HCT116 (cell line): ENCODE measurements around the gene EGFL7. TPM values are rescaled to one million over a fixed set of nuclear protein-coding genes. Genes with fewer than 3 reads are reported as not detected.

Experiments used
- ATAC-seq: fragments of 200-7000 bp; cut with Tn5 transposase; 2 replicates; pipeline ENCODE4 v1.9.1; 2020; ENCODE audit warnings: mild to moderate bottlenecking, moderate library complexity
- BruUV-seq: library from RNA; stranded (reverse); fragments of 400-500 nt; replicated peaks from 2 replicates; lab custom pipeline; 2021; lab: Mats Ljungman, UMichigan
- CTCF ChIA-PET: fragments of 300-600 bp; sonication (Branson Sonifier 250); formaldehyde crosslinking; loops from one replicate; lab custom pipeline; 2021; ENCODE audit warnings: antibody characterized with exemption; lab: Charles Lee
- POLR2A ChIA-PET: fragments of 300-600, 350-600 bp; sonication (Branson Sonifier 250); formaldehyde crosslinking; loops from one replicate; lab custom pipeline; 2021; ENCODE audit warnings: antibody characterized with exemption; lab: Charles Lee
- RAD21 ChIA-PET, 2 experiments: fragments of 300-600 bp; sonication (Branson Sonifier 250); formaldehyde crosslinking; loops; one replicate each; lab custom pipeline; 2023; ENCODE audit warnings: low total read pairs in 2 of 2; ENCODE audit not compliant: uncharacterized antibody in 2 of 2, unreplicated experiment in 2 of 2, low non-redundant PET in 1 of 2; lab: Charles Lee
- DNase-seq: peaks from one replicate; pipeline ENCODE4 v3.0.0-alpha.2; 2010; ENCODE audit warnings: low read depth, low spot score
- H2AFZ ChIP-seq: fragments of 200-600 bp; shearing (Covaris generic), sonication (generic); 2 replicates; pipeline ENCODE4 v1.6.1; 2017; ENCODE audit warnings: low read depth, mixed run types, mixed read lengths, antibody characterized with exemption, low read length; ENCODE audit not compliant: poor library complexity, severe bottlenecking
- H3K27ac ChIP-seq: 2 replicates; pipeline ENCODE4 v1.5.1; 2012; ENCODE audit warnings: low read depth, low read length
- H3K27me3 ChIP-seq: fragments of 200-600 bp; sonication (generic); 2 replicates; pipeline ENCODE4 v1.6.1; 2016; ENCODE audit warnings: mixed run types, low read length, mixed read lengths; ENCODE audit not compliant: insufficient read depth
- H3K36me3 ChIP-seq, 2 experiments: fragments of 200-500 bp in 1 of 2; fragments of 200-600 bp in 1 of 2; sonication (Bioruptor generic) in 1 of 2; sonication (generic) in 1 of 2; 2 replicates each; pipeline versions ENCODE4 v1.5.1 to v1.6.1; 2014 to 2016; ENCODE audit warnings: low read length in 2 of 2, inconsistent platforms in 1 of 2, mixed read lengths in 1 of 2, mixed run types in 1 of 2; ENCODE audit not compliant: insufficient read depth in 2 of 2, control insufficient read depth in 1 of 2
- H3K4me1 ChIP-seq, 2 experiments: fragments of 200-600 bp in 1 of 2; sonication (generic) in 1 of 2; 2 replicates each; pipeline versions ENCODE4 v1.5.1 to v1.6.1; 2012 to 2017; ENCODE audit warnings: low read length in 2 of 2, inconsistent platforms in 1 of 2, mild to moderate bottlenecking in 1 of 2, mixed read lengths in 1 of 2, mixed run types in 1 of 2, moderate library complexity in 1 of 2; ENCODE audit not compliant: insufficient read depth in 2 of 2, control insufficient read depth in 1 of 2
- H3K4me2 ChIP-seq: fragments of 200-600 bp; sonication (generic); 2 replicates; pipeline ENCODE4 v1.6.1; 2017; ENCODE audit warnings: mixed run types, low read length, mixed read lengths
- H3K4me3 ChIP-seq, 2 experiments: fragments of 200-600 bp in 1 of 2; sonication (generic) in 1 of 2; replicated peaks in 1 of 2; 2 replicates each; pipeline ENCODE4 v1.5.1; 2011 to 2016; ENCODE audit warnings: low read length in 2 of 2, control low read depth in 1 of 2, low read depth in 1 of 2, mild to moderate bottlenecking in 1 of 2, mixed read lengths in 1 of 2, mixed run types in 1 of 2
- H3K79me2 ChIP-seq: fragments of 200-600 bp; sonication (generic); 2 replicates; pipeline ENCODE4 v1.6.1; 2017; ENCODE audit warnings: mild to moderate bottlenecking, mixed run types, low read length, moderate library complexity, mixed read lengths; ENCODE audit not compliant: insufficient read depth
- H3K9ac ChIP-seq: fragments of 200-600 bp; sonication (generic); 2 replicates; pipeline ENCODE4 v1.6.1; 2016; ENCODE audit warnings: low read length, mixed read lengths
- H3K9me2 ChIP-seq: fragments of 200-600 bp; sonication (generic), shearing (Covaris generic); 2 replicates; pipeline ENCODE4 v1.6.1; 2017; ENCODE audit warnings: mixed run types, mild to moderate bottlenecking, moderate library complexity; ENCODE audit not compliant: insufficient read depth
- H3K9me3 ChIP-seq, 2 experiments: fragments of 200-500 bp in 1 of 2; fragments of 200-600 bp in 1 of 2; sonication (Bioruptor generic) in 1 of 2; sonication (generic) in 1 of 2; 2 replicates each; pipeline ENCODE4 v1.6.1; 2014 to 2017; ENCODE audit warnings: low read length in 2 of 2, mixed read lengths in 2 of 2, inconsistent platforms in 1 of 2, low read depth in 1 of 2, mild to moderate bottlenecking in 1 of 2, mixed run types in 1 of 2, moderate library complexity in 1 of 2; ENCODE audit not compliant: control insufficient read depth in 1 of 2, insufficient read depth in 1 of 2
- H4K20me1 ChIP-seq: fragments of 200-600 bp; sonication (generic), shearing (Covaris generic); 2 replicates; pipeline ENCODE4 v1.6.1; 2017; ENCODE audit warnings: mixed run types, mild to moderate bottlenecking, moderate library complexity; ENCODE audit not compliant: insufficient read depth
- ATF3 ChIP-seq: IDR thresholded peaks from 2 replicates; pipeline ENCODE4 v1.6.1; 2012
- CEBPB ChIP-seq: IDR thresholded peaks from 2 replicates; pipeline ENCODE4 v1.6.1; 2012; ENCODE audit warnings: low read depth
- EGR1 ChIP-seq: IDR thresholded peaks from 2 replicates; pipeline ENCODE4 v1.6.1; 2012; ENCODE audit warnings: low read depth
- ELF1 ChIP-seq: IDR thresholded peaks from 2 replicates; pipeline ENCODE4 v1.6.1; 2012; ENCODE audit warnings: low read depth, borderline replicate concordance
- EZH2 ChIP-seq: fragments of 200-600 bp; sonication (generic); IDR thresholded peaks from 2 replicates; pipeline ENCODE4 v1.6.1; 2017; ENCODE audit warnings: antibody characterized with exemption, mixed run types
- EZH2phosphoT487 ChIP-seq: fragments of 200-600 bp; IDR thresholded peaks from 2 replicates; pipeline ENCODE4 v1.6.1; 2018; ENCODE audit warnings: antibody characterized with exemption, borderline replicate concordance
- FOSL1 ChIP-seq: IDR thresholded peaks from 2 replicates; pipeline ENCODE4 v1.6.1; 2012; ENCODE audit warnings: low read depth
- JUND ChIP-seq: IDR thresholded peaks from 2 replicates; pipeline ENCODE4 v1.6.1; 2012
- POLR2A ChIP-seq: IDR thresholded peaks from 2 replicates; pipeline ENCODE4 v1.7.0; 2011; ENCODE audit warnings: borderline replicate concordance; ENCODE audit not compliant: insufficient read depth, insufficient read length; ENCODE audit errors: extremely low read depth
- POLR2AphosphoS5 ChIP-seq: IDR thresholded peaks from 2 replicates; pipeline ENCODE4 v1.6.1; 2011; ENCODE audit warnings: mild to moderate bottlenecking, low read depth, low read length, moderate library complexity
- SIN3A ChIP-seq: IDR thresholded peaks from 2 replicates; pipeline ENCODE4 v1.6.1; 2012; ENCODE audit warnings: low read depth
- SP1 ChIP-seq: IDR thresholded peaks from 2 replicates; pipeline ENCODE4 v1.6.1; 2012; ENCODE audit warnings: low read depth
- SRF ChIP-seq: IDR thresholded peaks from 2 replicates; pipeline ENCODE4 v1.6.1; 2012; ENCODE audit warnings: low read depth
- TCF7L2 ChIP-seq: IDR thresholded peaks from 2 replicates; pipeline ENCODE4 v1.7.0; 2011; ENCODE audit warnings: borderline replicate concordance, inconsistent platforms; ENCODE audit not compliant: insufficient read depth, insufficient read length; ENCODE audit errors: extremely low read depth
- YY1 ChIP-seq: IDR thresholded peaks from 2 replicates; pipeline ENCODE4 v1.6.1; 2011; ENCODE audit warnings: low read length, low read depth, moderate library complexity, mild to moderate bottlenecking; ENCODE audit not compliant: insufficient replicate concordance; ENCODE audit errors: extremely low read depth
- ZFX ChIP-seq: fragments of 450-650 bp; IDR thresholded peaks from 2 replicates; pipeline ENCODE4 v1.6.1; 2017
- ZNF274 ChIP-seq: fragments of 200-500 bp; sonication (Bioruptor generic); IDR thresholded peaks from 2 replicates; pipeline ENCODE4 v1.6.1; 2014; ENCODE audit warnings: mild to moderate bottlenecking, low read depth, low read length, inconsistent platforms
- intact Hi-C: fragments of 100-400 bp; cut with micrococcal nuclease; formaldehyde crosslinking; loops from 2 replicates; pipeline ENCODE4 v1.10.0; 2022
- total RNA-seq: library from RNA; stranded (reverse); gene quantifications from one replicate; pipeline ENCODE4 v1.2.1, GENCODE V29; 2021; ENCODE audit not compliant: unreplicated experiment
- TF ChIP-seq, protein P1 (sequence below): IDR thresholded peaks from 2 replicates; pipeline ENCODE4 v1.6.1; 2012
- TF ChIP-seq, protein P2 (sequence below): IDR thresholded peaks from 2 replicates; pipeline ENCODE4 v1.6.1; 2012; ENCODE audit warnings: low read depth
- TF ChIP-seq, protein P3 (sequence below): IDR thresholded peaks from 2 replicates; pipeline ENCODE4 v1.6.1; 2011; ENCODE audit warnings: mild to moderate bottlenecking, low read length, moderate library complexity; ENCODE audit not compliant: insufficient replicate concordance; ENCODE audit errors: extremely low read depth

Gene EGFL7
- total RNA-seq, 1 experiment from 2014 or later = 82.0 TPM

DNA sequence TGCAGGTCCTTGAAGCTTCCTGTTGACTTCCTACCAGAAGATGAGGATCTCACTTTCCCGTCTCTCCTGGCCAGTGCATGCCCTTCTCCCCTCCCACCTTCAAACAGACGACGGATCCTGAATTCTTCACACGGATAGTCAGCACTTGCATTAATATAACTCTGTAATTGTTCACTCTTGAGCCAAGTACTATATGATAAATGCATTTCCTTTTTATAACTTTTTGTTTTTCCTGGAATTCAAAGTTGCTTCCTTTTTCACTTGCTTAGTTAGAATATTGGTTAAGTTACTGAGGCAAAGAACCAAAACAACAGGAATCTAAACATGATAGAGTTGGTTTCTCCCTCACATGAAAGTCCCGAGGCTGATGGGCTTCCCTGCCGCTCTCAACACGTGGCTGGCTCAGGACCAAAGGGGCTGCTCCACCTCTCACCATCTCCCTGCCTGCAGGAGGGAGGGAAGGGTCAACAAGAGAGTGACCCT, 20.2 kb upstream of the EGFL7 start:
- Histone ChIP-seq H3K4me2 (no peak overlapping the region), H3K36me3 (no peaks in the 10 kb centered on the region), H3K27ac (no peak overlapping the region), H4K20me1 (no peaks in the 10 kb centered on the region), H3K9me2 (no peaks in the 10 kb centered on the region), H3K79me2 (no peaks in the 10 kb centered on the region), H3K9me3 (no peaks in the 10 kb centered on the region), H3K27me3 (no peaks in the 10 kb centered on the region), H2AFZ (no peak overlapping the region), H3K4me1 (peaks cover 7 to 14% of the 10 kb centered on the region in 2 experiments), H3K4me3 (no peak overlapping the region), H3K9ac (no peak overlapping the region)
- DNase-seq = no peak
- POLR2A ChIA-PET = interaction anchor here (0.6 kb wide), 1 partner anchor 162 kb away, joined by 3 read pairs; no protein-coding TSS in a partner anchor
- intact Hi-C loops = no loop called here
- CTCF ChIA-PET = no interaction called here
- ATAC-seq = no peak
- RAD21 ChIA-PET = no interaction called here
- no TSS peak for BruUV-seq
- no peak for TF ChIP-seq EZH2
- TF ChIP-seq EGR1 = no peak
- no peak for TF ChIP-seq SIN3A
- no peak for TF ChIP-seq ZNF274
- TF ChIP-seq ZFX = no peak
- TF ChIP-seq POLR2A = no peak
- TF ChIP-seq, protein P1, sequence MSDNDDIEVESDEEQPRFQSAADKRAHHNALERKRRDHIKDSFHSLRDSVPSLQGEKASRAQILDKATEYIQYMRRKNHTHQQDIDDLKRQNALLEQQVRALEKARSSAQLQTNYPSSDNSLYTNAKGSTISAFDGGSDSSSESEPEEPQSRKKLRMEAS = no peak
- TF ChIP-seq JUND = no peak
- TF ChIP-seq ATF3 = no peak
- no peak for TF ChIP-seq TCF7L2
- TF ChIP-seq CEBPB = no peak
- TF ChIP-seq, protein P2, sequence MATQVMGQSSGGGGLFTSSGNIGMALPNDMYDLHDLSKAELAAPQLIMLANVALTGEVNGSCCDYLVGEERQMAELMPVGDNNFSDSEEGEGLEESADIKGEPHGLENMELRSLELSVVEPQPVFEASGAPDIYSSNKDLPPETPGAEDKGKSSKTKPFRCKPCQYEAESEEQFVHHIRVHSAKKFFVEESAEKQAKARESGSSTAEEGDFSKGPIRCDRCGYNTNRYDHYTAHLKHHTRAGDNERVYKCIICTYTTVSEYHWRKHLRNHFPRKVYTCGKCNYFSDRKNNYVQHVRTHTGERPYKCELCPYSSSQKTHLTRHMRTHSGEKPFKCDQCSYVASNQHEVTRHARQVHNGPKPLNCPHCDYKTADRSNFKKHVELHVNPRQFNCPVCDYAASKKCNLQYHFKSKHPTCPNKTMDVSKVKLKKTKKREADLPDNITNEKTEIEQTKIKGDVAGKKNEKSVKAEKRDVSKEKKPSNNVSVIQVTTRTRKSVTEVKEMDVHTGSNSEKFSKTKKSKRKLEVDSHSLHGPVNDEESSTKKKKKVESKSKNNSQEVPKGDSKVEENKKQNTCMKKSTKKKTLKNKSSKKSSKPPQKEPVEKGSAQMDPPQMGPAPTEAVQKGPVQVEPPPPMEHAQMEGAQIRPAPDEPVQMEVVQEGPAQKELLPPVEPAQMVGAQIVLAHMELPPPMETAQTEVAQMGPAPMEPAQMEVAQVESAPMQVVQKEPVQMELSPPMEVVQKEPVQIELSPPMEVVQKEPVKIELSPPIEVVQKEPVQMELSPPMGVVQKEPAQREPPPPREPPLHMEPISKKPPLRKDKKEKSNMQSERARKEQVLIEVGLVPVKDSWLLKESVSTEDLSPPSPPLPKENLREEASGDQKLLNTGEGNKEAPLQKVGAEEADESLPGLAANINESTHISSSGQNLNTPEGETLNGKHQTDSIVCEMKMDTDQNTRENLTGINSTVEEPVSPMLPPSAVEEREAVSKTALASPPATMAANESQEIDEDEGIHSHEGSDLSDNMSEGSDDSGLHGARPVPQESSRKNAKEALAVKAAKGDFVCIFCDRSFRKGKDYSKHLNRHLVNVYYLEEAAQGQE = no peak
- TF ChIP-seq SRF = no peak
- no peak for TF ChIP-seq POLR2AphosphoS5
- TF ChIP-seq FOSL1 = no peak
- TF ChIP-seq YY1 = no peak
- no peak for TF ChIP-seq SP1
- TF ChIP-seq ELF1 = no peak
- TF ChIP-seq EZH2phosphoT487 = no peak
- TF ChIP-seq, protein P3, sequence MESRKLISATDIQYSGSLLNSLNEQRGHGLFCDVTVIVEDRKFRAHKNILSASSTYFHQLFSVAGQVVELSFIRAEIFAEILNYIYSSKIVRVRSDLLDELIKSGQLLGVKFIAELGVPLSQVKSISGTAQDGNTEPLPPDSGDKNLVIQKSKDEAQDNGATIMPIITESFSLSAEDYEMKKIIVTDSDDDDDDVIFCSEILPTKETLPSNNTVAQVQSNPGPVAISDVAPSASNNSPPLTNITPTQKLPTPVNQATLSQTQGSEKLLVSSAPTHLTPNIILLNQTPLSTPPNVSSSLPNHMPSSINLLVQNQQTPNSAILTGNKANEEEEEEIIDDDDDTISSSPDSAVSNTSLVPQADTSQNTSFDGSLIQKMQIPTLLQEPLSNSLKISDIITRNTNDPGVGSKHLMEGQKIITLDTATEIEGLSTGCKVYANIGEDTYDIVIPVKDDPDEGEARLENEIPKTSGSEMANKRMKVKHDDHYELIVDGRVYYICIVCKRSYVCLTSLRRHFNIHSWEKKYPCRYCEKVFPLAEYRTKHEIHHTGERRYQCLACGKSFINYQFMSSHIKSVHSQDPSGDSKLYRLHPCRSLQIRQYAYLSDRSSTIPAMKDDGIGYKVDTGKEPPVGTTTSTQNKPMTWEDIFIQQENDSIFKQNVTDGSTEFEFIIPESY = no peak
